NCI-H146 treated with DMSO at 0.1 percent for 48 hours (cell line): ENCODE measurements around the gene LACTBL1.

Source experiments
- DNase-seq: peaks from one replicate; lab custom pipeline; 2025; ENCODE audit not compliant: unreplicated experiment; lab: John Stamatoyannopoulos, UW

LACTBL1 gene

GRCh38 chr1:22914156-22914555 is 58.5 kb downstream of the LACTBL1 start:
- no peak for DNase-seq

- no peak for DNase-seq
These were observed 59.1 kb downstream of the LACTBL1 start for GRCh38 chr1:22913421-22914141.

- DNase-seq: no peak
These were observed 60.4 kb downstream of the LACTBL1 start for GRCh38 chr1:22912311-22912710.

GRCh38 chr1:22910986-22911651 is 61.5 kb downstream of the LACTBL1 start:
- no peak for DNase-seq

- no peak for DNase-seq
These were observed 62.4 kb downstream of the LACTBL1 start for GRCh38 chr1:22910286-22910685.

- DNase-seq: no peak
These were observed 63.7 kb downstream of the LACTBL1 start for GRCh38 chr1:22908880-22909426.

- no peak for DNase-seq
These were observed 65.1 kb downstream of the LACTBL1 start for GRCh38 chr1:22907528-22907927.

- no peak for DNase-seq
These were observed 65.7 kb downstream of the LACTBL1 start for GRCh38 chr1:22906968-22907367.

GRCh38 chr1:22903113-22903512 is 69.6 kb downstream of the LACTBL1 start:
- no peak for DNase-seq
